ENCODE results near the gene SORBS1.
A peak's percentile ranks its signal among the peaks of the same experiment; 100 is the strongest.

SORBS1 gene

DNA sequence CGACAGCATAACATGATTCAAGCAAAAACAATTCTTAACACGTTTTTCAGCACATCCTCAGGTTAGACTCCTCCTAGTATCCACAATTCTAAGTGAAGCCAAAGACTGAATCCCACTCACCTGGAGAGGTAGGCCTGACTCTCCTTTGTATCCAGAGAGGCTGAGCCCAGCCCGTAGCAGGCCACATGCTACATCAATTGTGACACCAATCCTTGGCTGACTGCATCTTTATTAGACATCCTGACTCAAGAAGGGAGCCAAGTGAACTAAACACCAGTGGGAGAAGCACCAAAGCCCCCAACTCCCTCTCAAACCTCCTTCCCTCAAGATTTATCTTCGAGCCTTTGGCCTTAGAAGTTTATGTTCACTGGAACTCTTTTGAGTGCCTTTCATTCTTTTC lies 144.9 kb downstream of the SORBS1 start:
- H3K27ac ChIP-seq (ENCODE audit: low read depth, low read length), result no peak overlapping the region
- no peaks in the 10 kb centered on the region for H3K9me3 ChIP-seq (ENCODE audit: control insufficient read depth, insufficient read depth, low read length)
- peaks cover 16% of the 10 kb centered on the region for H3K36me3 ChIP-seq (ENCODE audit: control insufficient read depth, insufficient read depth, low read length)
- no peaks in the 10 kb centered on the region for H3K27me3 ChIP-seq (ENCODE audit: control insufficient read depth, insufficient read depth, low read length)
- no peak overlapping the region for H3K9ac ChIP-seq (ENCODE audit: low read depth, low read length)
- H3K4me3 ChIP-seq (ENCODE audit: low read depth, low read length), result no peak overlapping the region
- H3K4me1 ChIP-seq (ENCODE audit: control insufficient read depth, insufficient read depth, low read length), result peaks cover 10% of the 10 kb centered on the region; the same call in 1 of the 2 replicates

DNA sequence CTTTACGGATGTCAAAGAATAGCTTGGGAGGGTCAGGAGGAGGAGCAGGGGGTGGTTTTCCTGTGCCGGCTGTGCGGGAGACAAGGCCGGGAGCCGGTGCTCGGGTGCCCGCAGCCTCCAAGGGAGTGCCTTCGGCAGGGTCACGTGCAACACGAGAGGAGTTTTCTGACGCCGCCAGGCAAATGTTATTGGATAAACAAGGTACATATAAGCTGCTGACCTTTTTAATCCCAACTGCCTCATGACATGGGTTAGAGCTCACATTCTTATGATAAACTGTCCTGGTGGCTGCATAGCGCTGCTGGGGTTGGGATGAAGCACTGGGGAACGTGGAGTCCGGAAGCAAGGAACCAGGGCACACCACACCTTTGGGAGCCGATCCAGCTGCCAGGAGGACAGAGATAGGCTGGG lies 145.5 kb downstream of the SORBS1 start:
- no peak overlapping the region for H3K4me3 ChIP-seq (ENCODE audit: low read depth, low read length)

DNA sequence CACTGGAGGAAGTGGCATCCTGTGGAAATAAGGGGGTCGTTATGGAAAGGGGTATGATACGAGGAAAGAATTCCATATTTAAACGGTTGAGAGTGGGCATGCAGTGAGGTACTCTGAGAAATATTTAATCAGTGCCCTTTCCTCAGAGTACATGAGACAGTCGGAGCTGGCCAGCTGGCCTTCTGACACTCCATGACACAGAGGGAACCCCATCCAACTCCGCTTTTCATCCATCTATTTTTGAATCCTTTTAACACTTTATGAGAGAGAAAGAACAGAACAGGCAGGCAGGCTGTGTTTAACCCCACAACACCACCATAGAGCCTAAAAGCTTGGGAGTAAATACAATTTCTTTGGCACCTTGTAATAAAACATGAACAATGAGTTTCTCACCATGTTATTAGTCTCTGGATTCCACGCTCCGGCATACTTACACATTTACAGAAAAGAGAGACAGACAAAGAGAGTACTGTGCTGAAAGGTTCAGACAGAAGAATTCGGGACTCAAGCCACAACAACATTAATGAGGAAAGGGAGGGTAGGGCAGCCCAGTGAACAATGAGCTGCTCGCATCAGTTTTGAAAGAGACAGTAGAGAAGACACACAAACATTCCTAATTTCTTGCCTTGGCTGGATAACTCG lies 146.2 kb downstream of the SORBS1 start:
- Histone ChIP-seq H3K27me3 (ENCODE audit: control insufficient read depth, insufficient read depth, low read length) (no peaks in the 10 kb centered on the region), H3K36me3 (ENCODE audit: control insufficient read depth, insufficient read depth, low read length) (peaks cover 7% of the 10 kb centered on the region), H3K9ac (ENCODE audit: low read depth, low read length) (no peak overlapping the region), H3K9me3 (ENCODE audit: control insufficient read depth, insufficient read depth, low read length) (no peaks in the 10 kb centered on the region), H3K27ac (ENCODE audit: low read depth, low read length) (no peak overlapping the region), H3K4me3 (ENCODE audit: low read depth, low read length) (no peak overlapping the region), H3K4me1 (ENCODE audit: control insufficient read depth, insufficient read depth, low read length) (peaks cover 21% of the 10 kb centered on the region)

More for the DNA sequence above, 145.5 kb downstream of the SORBS1 start:
- peaks cover 15% of the 10 kb centered on the region for H3K4me1 ChIP-seq (ENCODE audit: control insufficient read depth, insufficient read depth, low read length)
- no peaks in the 10 kb centered on the region for H3K27me3 ChIP-seq (ENCODE audit: control insufficient read depth, insufficient read depth, low read length)
- H3K9me3 ChIP-seq (ENCODE audit: control insufficient read depth, insufficient read depth, low read length), result no peaks in the 10 kb centered on the region
- no peak overlapping the region for H3K27ac ChIP-seq (ENCODE audit: low read depth, low read length)
- no peak overlapping the region for H3K9ac ChIP-seq (ENCODE audit: low read depth, low read length)
- H3K36me3 ChIP-seq (ENCODE audit: control insufficient read depth, insufficient read depth, low read length), result peaks cover 14% of the 10 kb centered on the region

DNA sequence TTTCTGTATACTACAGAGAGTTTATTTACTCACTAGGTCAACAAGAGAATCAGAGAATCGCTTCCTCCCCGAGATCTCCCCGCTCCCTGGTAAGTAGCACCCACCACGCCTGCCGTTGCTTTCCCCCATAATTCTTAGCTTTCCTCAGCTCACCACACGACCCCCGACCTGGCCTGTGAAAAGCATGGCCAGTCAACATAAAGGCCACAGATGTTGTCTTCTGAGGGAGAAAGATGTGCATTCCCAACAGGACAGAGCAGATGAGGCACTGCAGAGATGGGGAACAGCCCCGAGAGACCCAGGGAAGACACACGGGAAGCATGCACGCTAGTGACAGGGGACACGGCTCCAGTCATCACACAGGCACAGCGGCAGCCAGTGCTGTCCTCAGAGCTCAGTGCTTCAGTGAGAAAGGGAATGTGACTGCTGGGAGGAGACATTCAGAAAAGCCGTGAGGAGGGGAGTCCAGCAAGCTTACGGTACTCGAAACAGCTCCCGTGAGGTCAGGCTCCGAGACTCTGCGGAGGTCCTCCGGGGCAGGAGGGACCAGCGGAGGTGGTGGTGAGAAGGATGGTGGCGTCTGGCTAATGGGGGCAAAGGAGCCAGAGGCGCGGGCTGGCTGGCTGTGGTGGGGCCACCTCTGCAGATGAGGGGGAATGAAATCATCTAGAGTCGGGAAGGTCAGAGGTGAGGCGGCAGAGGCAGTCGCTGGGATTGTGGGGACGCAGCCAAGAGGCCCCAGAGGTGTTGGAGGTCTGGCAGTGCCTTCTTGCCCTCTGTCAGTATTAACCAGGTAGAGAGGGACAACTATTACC lies 146.9 kb downstream of the SORBS1 start:
- Histone ChIP-seq H3K4me3 (ENCODE audit: low read depth, low read length) (no peak overlapping the region), H3K9me3 (ENCODE audit: control insufficient read depth, insufficient read depth, low read length) (no peaks in the 10 kb centered on the region), H3K9ac (ENCODE audit: low read depth, low read length) (no peak overlapping the region), H3K27ac (ENCODE audit: low read depth, low read length) (no peak overlapping the region), H3K27me3 (ENCODE audit: control insufficient read depth, insufficient read depth, low read length) (no peaks in the 10 kb centered on the region), H3K4me1 (ENCODE audit: control insufficient read depth, insufficient read depth, low read length) (peaks cover 29% of the 10 kb centered on the region), H3K36me3 (ENCODE audit: control insufficient read depth, insufficient read depth, low read length) (peaks cover 3% of the 10 kb centered on the region)

DNA sequence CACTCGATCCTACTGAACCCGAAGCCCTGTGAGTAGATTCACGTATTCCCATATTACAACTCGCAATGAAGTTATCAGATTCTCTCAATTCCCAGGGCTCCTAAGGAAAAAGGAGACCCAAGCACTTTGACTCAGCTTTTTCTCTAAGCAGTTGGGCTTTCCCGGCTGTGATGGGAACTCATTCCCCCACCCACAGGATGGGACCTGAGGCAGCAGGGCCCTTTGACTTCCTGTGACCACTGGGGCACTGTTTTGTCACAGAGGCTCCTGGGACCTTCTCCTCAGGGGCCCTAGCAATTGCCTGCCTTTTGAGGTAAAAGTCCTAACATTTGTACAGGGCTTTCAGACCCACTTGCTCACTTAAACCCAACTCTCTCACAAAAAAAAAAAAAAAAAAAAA lies 147.6 kb downstream of the SORBS1 start:
- peaks cover 3% of the 10 kb centered on the region for H3K36me3 ChIP-seq (ENCODE audit: control insufficient read depth, insufficient read depth, low read length)
- no peak overlapping the region for H3K9ac ChIP-seq (ENCODE audit: low read depth, low read length)
- H3K27me3 ChIP-seq (ENCODE audit: control insufficient read depth, insufficient read depth, low read length), result no peaks in the 10 kb centered on the region
- no peak overlapping the region for H3K4me3 ChIP-seq (ENCODE audit: low read depth, low read length)
- peaks cover 35% of the 10 kb centered on the region for H3K4me1 ChIP-seq (ENCODE audit: control insufficient read depth, insufficient read depth, low read length)
- H3K27ac ChIP-seq (ENCODE audit: low read depth, low read length), result no peak overlapping the region
- no peaks in the 10 kb centered on the region for H3K9me3 ChIP-seq (ENCODE audit: control insufficient read depth, insufficient read depth, low read length)

DNA sequence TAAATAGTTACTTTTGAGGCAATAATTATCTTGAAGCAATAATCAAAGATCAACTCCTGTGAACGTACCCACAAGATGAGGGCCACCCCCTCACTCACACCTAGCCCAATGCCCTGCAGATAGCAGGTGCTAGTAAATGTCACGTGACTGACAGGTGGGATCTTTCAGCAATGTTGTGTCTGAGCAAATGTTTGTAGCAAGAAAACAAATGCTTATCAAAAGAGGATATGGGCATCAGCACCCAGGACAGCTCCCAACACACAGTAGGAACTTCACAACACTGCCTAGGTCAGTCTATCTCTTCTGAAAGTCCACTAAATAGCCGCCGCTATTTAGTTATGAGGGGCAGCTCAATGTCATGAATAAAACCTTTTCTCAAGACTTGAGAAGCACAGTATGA lies 149.5 kb downstream of the SORBS1 start:
- H3K4me3 ChIP-seq (ENCODE audit: low read depth, low read length), result no peak overlapping the region
- peaks cover 15% of the 10 kb centered on the region for H3K36me3 ChIP-seq (ENCODE audit: control insufficient read depth, insufficient read depth, low read length)
- H3K27ac ChIP-seq (ENCODE audit: low read depth, low read length), result no peak overlapping the region
- H3K4me1 ChIP-seq (ENCODE audit: control insufficient read depth, insufficient read depth, low read length), result peaks cover 41% of the 10 kb centered on the region
- no peaks in the 10 kb centered on the region for H3K27me3 ChIP-seq (ENCODE audit: control insufficient read depth, insufficient read depth, low read length)
- H3K9me3 ChIP-seq (ENCODE audit: control insufficient read depth, insufficient read depth, low read length), result no peaks in the 10 kb centered on the region
- H3K9ac ChIP-seq (ENCODE audit: low read depth, low read length), result no peak overlapping the region

DNA sequence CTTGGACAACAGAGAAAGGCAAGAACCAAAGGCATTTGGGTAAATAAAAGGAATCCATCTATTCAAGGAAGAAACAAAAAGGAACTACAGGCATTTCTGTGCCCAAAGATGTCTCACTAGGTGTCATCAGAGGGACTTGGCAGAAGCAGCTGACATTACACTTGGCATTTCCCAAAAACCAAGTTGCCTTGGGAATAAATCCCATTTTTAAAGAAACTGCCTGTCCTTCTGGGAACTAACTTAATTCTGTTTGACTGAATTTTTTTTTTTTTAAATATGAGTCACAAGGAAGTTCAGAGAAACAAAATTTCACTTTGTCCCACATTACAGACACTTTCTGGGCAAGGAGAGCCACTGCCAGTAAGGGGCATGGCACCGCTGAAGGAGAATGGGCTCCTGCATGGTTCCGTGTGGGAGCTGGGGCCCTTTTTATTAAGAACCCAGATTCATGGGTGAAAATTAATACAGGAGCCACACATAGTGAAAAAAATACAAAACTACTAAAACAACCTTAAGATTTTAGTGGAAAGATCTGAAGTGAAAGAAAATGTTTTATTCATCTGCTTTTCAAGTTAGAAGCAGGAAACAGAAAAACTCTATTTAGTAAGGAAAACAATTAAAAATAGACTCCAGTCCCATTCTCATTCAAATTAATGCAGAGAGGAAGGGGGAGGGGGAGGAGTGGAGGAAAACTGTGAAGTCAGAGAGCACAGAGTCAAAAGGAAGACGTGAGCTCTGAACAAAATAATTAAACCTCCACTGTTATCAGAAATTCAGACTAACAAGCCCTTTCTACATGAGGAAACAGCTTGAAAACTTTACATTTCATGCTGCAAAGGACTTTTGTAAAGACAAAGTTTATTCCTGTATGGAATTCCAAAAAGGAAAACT lies 151.9 kb downstream of the SORBS1 start:
- Histone ChIP-seq H3K4me1 (ENCODE audit: control insufficient read depth, insufficient read depth, low read length) (peaks cover 31% of the 10 kb centered on the region), H3K9ac (ENCODE audit: low read depth, low read length) (peak overlapping the region; percentile 46), H3K4me3 (ENCODE audit: low read depth, low read length) (peak overlapping the region; percentile 51), H3K27ac (ENCODE audit: low read depth, low read length) (peak overlapping the region; percentile 87), H3K36me3 (ENCODE audit: control insufficient read depth, insufficient read depth, low read length) (peaks cover 23% of the 10 kb centered on the region), H3K27me3 (ENCODE audit: control insufficient read depth, insufficient read depth, low read length) (no peaks in the 10 kb centered on the region), H3K9me3 (ENCODE audit: control insufficient read depth, insufficient read depth, low read length) (no peaks in the 10 kb centered on the region)

DNA sequence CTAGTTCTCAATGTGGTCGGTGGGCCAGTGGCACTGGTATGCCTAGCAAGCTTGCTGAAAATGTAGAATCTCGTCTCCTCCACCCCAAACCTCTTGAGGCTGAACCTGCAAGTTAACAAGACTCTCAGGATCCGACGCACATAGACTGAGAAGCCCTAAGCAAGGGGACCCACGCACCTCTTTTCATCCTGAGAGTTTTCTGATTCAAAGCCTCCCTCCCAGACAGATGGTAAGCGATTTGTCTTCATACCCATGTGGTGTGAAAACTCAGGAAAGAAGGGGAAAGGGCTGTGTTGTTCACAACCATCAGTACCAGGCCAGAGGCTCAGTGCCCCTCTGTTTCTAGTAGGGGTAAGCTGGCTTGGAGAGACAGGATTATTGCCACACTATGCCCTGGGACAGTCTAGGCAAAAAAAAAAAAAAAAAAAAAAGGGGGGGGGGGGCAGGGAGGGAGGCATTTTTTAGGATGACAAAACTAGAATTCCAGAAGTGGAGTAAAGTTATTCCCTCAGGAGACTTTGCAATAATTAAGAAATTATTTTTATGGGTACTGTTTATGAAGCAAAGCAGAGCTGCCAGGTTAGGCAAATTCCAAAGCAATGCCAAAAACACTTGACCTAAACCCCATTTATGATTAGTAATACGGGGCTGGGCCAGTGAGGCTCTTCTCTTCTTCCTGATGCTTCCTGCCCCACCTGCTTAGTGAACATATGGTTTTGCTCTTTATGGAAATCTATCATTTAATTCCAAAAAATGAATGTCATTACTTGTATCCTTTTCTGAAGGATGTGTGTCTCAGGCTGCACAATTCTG lies 152.8 kb downstream of the SORBS1 start:
- Histone ChIP-seq H3K9me3 (ENCODE audit: control insufficient read depth, insufficient read depth, low read length) (no peaks in the 10 kb centered on the region), H3K4me1 (ENCODE audit: control insufficient read depth, insufficient read depth, low read length) (peaks cover 31% of the 10 kb centered on the region), H3K9ac (ENCODE audit: low read depth, low read length) (no peak overlapping the region), H3K27me3 (ENCODE audit: control insufficient read depth, insufficient read depth, low read length) (no peaks in the 10 kb centered on the region), H3K36me3 (ENCODE audit: control insufficient read depth, insufficient read depth, low read length) (peaks cover 21% of the 10 kb centered on the region), H3K4me3 (ENCODE audit: low read depth, low read length) (no peak overlapping the region), H3K27ac (ENCODE audit: low read depth, low read length) (peak overlapping the region; percentile 87)

DNA sequence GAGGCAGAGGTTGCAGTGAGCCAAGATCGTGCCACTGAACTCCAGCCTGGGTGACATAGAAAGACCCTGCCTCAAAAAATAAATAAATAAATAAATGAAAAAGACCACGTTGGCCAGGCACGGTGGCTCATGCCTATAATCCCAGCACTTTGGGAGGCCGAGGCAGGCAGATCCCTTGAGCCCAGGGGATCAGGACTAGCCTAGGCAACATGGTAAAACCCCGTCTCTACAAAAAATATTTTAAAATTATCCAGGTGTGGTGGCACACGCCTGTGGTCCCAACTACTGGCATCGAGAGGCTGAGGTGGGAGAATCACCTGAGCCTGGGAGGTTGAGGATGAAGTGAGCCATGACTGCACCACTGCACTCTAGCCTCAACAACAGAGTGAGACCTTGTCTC lies 153.6 kb downstream of the SORBS1 start:
- H3K4me1 ChIP-seq (ENCODE audit: control insufficient read depth, insufficient read depth, low read length), result peaks cover 31% of the 10 kb centered on the region
- peaks cover 21% of the 10 kb centered on the region for H3K36me3 ChIP-seq (ENCODE audit: control insufficient read depth, insufficient read depth, low read length)
- no peaks in the 10 kb centered on the region for H3K27me3 ChIP-seq (ENCODE audit: control insufficient read depth, insufficient read depth, low read length)
- no peak overlapping the region for H3K27ac ChIP-seq (ENCODE audit: low read depth, low read length)
- H3K9me3 ChIP-seq (ENCODE audit: control insufficient read depth, insufficient read depth, low read length), result no peaks in the 10 kb centered on the region
- no peak overlapping the region for H3K9ac ChIP-seq (ENCODE audit: low read depth, low read length)
- H3K4me3 ChIP-seq (ENCODE audit: low read depth, low read length), result no peak overlapping the region

DNA sequence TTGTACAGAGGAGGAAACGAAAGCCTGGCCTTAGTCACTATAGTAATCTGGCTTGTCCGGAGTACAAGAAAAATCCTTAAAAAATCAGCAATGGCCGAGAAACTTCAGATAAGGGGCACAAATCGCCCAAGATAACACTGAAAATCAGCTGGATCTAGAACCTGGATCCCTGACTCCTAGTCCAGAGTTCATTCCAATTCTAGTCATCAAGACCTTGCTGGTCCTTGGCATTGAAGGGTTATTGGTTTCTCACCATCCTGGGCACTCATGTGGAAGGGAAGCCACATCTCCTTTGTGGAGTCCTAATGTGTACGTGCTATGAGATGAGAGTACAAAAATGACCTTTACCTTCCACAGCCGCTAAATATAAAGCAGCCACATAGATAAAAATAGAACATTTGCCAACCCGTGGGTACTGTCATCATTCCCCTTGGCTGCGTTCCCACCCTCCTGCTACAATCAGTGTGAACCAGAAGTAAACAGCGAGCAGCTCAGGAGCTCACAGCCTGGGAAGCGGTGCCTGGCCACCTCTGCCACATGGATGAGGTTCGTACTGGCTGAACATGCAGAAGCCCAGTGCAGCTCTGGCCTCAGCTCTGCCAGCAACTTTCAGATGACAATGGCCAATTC lies 154.4 kb downstream of the SORBS1 start:
- Histone ChIP-seq H3K9me3 (ENCODE audit: control insufficient read depth, insufficient read depth, low read length) (no peaks in the 10 kb centered on the region), H3K27me3 (ENCODE audit: control insufficient read depth, insufficient read depth, low read length) (no peaks in the 10 kb centered on the region), H3K4me3 (ENCODE audit: low read depth, low read length) (no peak overlapping the region), H3K9ac (ENCODE audit: low read depth, low read length) (no peak overlapping the region), H3K36me3 (ENCODE audit: control insufficient read depth, insufficient read depth, low read length) (peaks cover 21% of the 10 kb centered on the region), H3K4me1 (ENCODE audit: control insufficient read depth, insufficient read depth, low read length) (peaks cover 31% of the 10 kb centered on the region), H3K27ac (ENCODE audit: low read depth, low read length) (no peak overlapping the region)

Measured in HUES48 (cell line).